B cell (primary cell): ENCODE measurements around the gene ACSBG1. TPM values are rescaled to one million over a fixed set of nuclear protein-coding genes. Genes with fewer than 3 reads are reported as not detected.

Source experiments
- ATAC-seq: fragments of 200-7000 bp; cut with Tn5 transposase; one replicate; pipeline ENCODE4 v1.10.0; 2021; ENCODE audit warnings: low read depth, mild to moderate bottlenecking, moderate number of reproducible peaks, moderate library complexity
- CTCF ChIA-PET: fragments of 350-600 bp; sonication (Branson Sonifier 250); formaldehyde crosslinking; loops from one replicate; lab custom pipeline; 2021; ENCODE audit warnings: antibody characterized with exemption, inconsistent platforms; lab: Charles Lee
- POLR2A ChIA-PET: fragments of 350-600 bp; sonication (Branson Sonifier 250); formaldehyde crosslinking; loops from one replicate; lab custom pipeline; 2021; ENCODE audit warnings: antibody characterized with exemption; lab: Charles Lee
- DNase-seq: peaks from one replicate; pipeline ENCODE4 v3.0.0; 2013
- H2AFZ ChIP-seq: 2 replicates; pipeline ENCODE4 v1.6.1; 2012; ENCODE audit warnings: mild to moderate bottlenecking, low read depth, low read length; ENCODE audit not compliant: insufficient read depth, poor library complexity, severe bottlenecking
- H3K27ac ChIP-seq, 2 donors: 1 replicate in 1 of 2; 2 replicates in 1 of 2; pipeline ENCODE4 v1.5.1; 2012 to 2013; ENCODE audit warnings: low read length in 2 of 2, mild to moderate bottlenecking in 2 of 2, moderate library complexity in 1 of 2
- H3K27me3 ChIP-seq, 4 experiments: fragments of 200-600 bp in 1 of 4; sonication (generic) in 1 of 4; replicated peaks in 1 of 4; 1 replicate in 2 of 4; 2 replicates in 2 of 4; pipeline versions ENCODE4 v1.6.1 to v1.7.0; 2013 to 2016; ENCODE audit warnings: low read length in 3 of 4, mild to moderate bottlenecking in 2 of 4, mixed read lengths in 1 of 4, moderate library complexity in 1 of 4; ENCODE audit not compliant: insufficient read depth in 4 of 4, control insufficient read depth in 3 of 4; ENCODE audit errors: control extremely low read depth in 1 of 4
- H3K36me3 ChIP-seq, 2 experiments: replicated peaks in 1 of 2; 1 replicate in 1 of 2; 2 replicates in 1 of 2; pipeline versions ENCODE4 v1.6.1 to v1.7.1; 2013; ENCODE audit warnings: low read length in 1 of 2; ENCODE audit not compliant: insufficient read depth in 2 of 2, control insufficient read depth in 1 of 2; ENCODE audit errors: control extremely low read depth in 1 of 2, extremely low read depth in 1 of 2
- H3K4me1 ChIP-seq, 2 donors: fragments of 200-600 bp in 1 of 2; sonication (generic) in 1 of 2; 1 replicate in 1 of 2; 2 replicates in 1 of 2; pipeline versions ENCODE4 v1.5.1 to v1.6.1; 2013 to 2017; ENCODE audit warnings: low read length in 2 of 2; ENCODE audit not compliant: control insufficient read depth in 2 of 2, insufficient read depth in 2 of 2
- H3K4me2 ChIP-seq: replicated peaks from 2 replicates; pipeline ENCODE3; 2012; ENCODE audit warnings: mild to moderate bottlenecking, low read depth, low read length; ENCODE audit not compliant: poor library complexity, severe bottlenecking
- H3K4me3 ChIP-seq, 5 experiments: fragments of 200-600 bp in 1 of 5; sonication (generic) in 1 of 5; 1 replicate in 3 of 5; 2 replicates in 2 of 5; pipeline versions ENCODE4 v1.5.1 to v1.7.0; 2011 to 2016; ENCODE audit warnings: low read length in 4 of 5, mild to moderate bottlenecking in 4 of 5, low read depth in 2 of 5, control low read depth in 1 of 5, moderate library complexity in 1 of 5; ENCODE audit not compliant: insufficient read depth in 1 of 5; ENCODE audit errors: control extremely low read depth in 1 of 5, extremely low read depth in 1 of 5
- H3K79me2 ChIP-seq: fragments of 200-600 bp; sonication (generic); one replicate; pipeline ENCODE4 v1.6.0; 2016; ENCODE audit warnings: low read length; ENCODE audit not compliant: control insufficient read depth, insufficient read depth
- H3K9ac ChIP-seq: fragments of 200-600 bp; sonication (generic); 2 replicates; pipeline ENCODE4 v1.6.1; 2017; ENCODE audit warnings: mild to moderate bottlenecking, low read length, moderate library complexity
- H3K9me3 ChIP-seq, 3 donors: one replicate each; pipeline versions ENCODE4 v1.6.1 to v1.7.1; 2013; ENCODE audit warnings: low read length in 2 of 3; ENCODE audit not compliant: control insufficient read depth in 2 of 3, insufficient read depth in 1 of 3; ENCODE audit errors: control extremely low read depth in 1 of 3
- H4K20me1 ChIP-seq: 2 replicates; pipeline ENCODE4 v1.6.0; 2012; ENCODE audit warnings: mild to moderate bottlenecking, low read length; ENCODE audit not compliant: insufficient read depth, control insufficient read depth, poor library complexity, severe bottlenecking
- H3K27ac Mint-ChIP-seq: one replicate; pipeline ENCODE4 v1.8.0; 2021; ENCODE audit warnings: mixed read lengths
- H3K27me3 Mint-ChIP-seq: one replicate; pipeline ENCODE4 v1.8.0; 2021; ENCODE audit warnings: mixed read lengths
- H3K4me1 Mint-ChIP-seq: one replicate; pipeline ENCODE4 v1.8.0; 2021; ENCODE audit warnings: mixed read lengths
- H3K4me3 Mint-ChIP-seq: one replicate; pipeline ENCODE4 v1.8.0; 2021; ENCODE audit warnings: mixed read lengths
- H3K9me3 Mint-ChIP-seq: one replicate; pipeline ENCODE4 v1.8.0; 2022; ENCODE audit warnings: mixed read lengths; ENCODE audit not compliant: insufficient read depth
- EZH2 ChIP-seq: IDR thresholded peaks from 2 replicates; pipeline ENCODE4 v1.6.1; 2012; ENCODE audit warnings: borderline replicate concordance, low read depth, mild to moderate bottlenecking, moderate library complexity, low read length; ENCODE audit not compliant: insufficient read depth, poor library complexity, severe bottlenecking
- WGBS: methylation state at CpG from one replicate; pipeline ENCODE4 v1.1.5; 2013; ENCODE audit warnings: missing lambda C conversion rate; ENCODE audit not compliant: insufficient coverage; 5-methylcytosine and 5-hydroxymethylcytosine counted together
- intact Hi-C: fragments of 100-400 bp; cut with micrococcal nuclease; formaldehyde crosslinking; loops from one replicate; pipeline ENCODE4 v1.10.0; 2022
- polyA plus RNA-seq: library from polyadenylated mRNA; depleted of rRNA; stranded (reverse); fragments of >200 nt; gene quantifications from 2 replicates; pipeline ENCODE4 v1.2.3, GENCODE V29; 2012
- total RNA-seq, 2 donors: library from RNA; stranded (reverse); fragments of 120-200 nt in 1 of 2; gene quantifications; 1 replicate in 1 of 2; 2 replicates in 1 of 2; pipeline versions ENCODE4 v1.2.3 to v1.2.4, GENCODE V29; 2013 to 2022
- TF ChIP-seq, protein P1 (sequence below): fragments of 200-600 bp; IDR thresholded peaks from one replicate; pipeline ENCODE4 v1.8.0; 2022; ENCODE audit warnings: antibody characterized with exemption, mild to moderate bottlenecking

ACSBG1 gene
- total and polyA plus RNA-seq, 2 donors (not counting 1 experiment from before 2014, with no cell fraction given): 0.03 to 0.07 TPM

DNA sequence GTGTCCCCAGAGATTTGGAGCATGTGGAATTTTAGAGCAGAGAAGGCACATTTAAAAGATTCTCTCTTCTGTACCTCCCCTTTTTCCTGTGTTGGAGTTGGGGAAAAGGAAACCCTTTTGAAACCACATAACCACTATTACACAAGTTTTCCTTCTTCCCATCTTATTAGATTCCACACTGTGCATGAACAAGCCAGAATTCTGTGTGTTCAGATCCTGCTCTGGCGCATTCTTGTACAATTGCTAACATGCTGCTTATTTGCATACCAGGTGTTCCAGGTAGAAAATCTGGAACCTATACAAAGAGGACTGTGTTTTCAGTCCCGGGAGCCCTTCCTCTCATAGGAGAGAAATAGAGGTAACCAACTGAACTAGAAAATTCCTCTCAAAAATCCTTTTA is 100.6 kb downstream of the ACSBG1 start:
- Histone ChIP-seq H3K27ac (no peak overlapping the region), H3K9me3 (no peaks in the 10 kb centered on the region), H3K4me1 (peaks cover 12 to 14% of the 10 kb centered on the region in 2 donors), H3K4me3 (no peak overlapping the region), H3K79me2 (no peaks in the 10 kb centered on the region), H3K9ac (no peak overlapping the region), H3K27me3 (no peaks in the 10 kb centered on the region), H3K36me3 (no peaks in the 10 kb centered on the region), H2AFZ (no peak overlapping the region), H4K20me1 (no peaks in the 10 kb centered on the region), H3K4me2 (no peak overlapping the region)
- WGBS: 100% methylated on average over 1 of the region's 2 CpGs
- TF ChIP-seq EZH2: no peak
- TF ChIP-seq, protein P1, sequence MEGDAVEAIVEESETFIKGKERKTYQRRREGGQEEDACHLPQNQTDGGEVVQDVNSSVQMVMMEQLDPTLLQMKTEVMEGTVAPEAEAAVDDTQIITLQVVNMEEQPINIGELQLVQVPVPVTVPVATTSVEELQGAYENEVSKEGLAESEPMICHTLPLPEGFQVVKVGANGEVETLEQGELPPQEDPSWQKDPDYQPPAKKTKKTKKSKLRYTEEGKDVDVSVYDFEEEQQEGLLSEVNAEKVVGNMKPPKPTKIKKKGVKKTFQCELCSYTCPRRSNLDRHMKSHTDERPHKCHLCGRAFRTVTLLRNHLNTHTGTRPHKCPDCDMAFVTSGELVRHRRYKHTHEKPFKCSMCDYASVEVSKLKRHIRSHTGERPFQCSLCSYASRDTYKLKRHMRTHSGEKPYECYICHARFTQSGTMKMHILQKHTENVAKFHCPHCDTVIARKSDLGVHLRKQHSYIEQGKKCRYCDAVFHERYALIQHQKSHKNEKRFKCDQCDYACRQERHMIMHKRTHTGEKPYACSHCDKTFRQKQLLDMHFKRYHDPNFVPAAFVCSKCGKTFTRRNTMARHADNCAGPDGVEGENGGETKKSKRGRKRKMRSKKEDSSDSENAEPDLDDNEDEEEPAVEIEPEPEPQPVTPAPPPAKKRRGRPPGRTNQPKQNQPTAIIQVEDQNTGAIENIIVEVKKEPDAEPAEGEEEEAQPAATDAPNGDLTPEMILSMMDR: no peak
- no peaks in the 10 kb centered on the region for H3K9me3 Mint-ChIP-seq
- ChIA-PET CTCF (interaction anchor here (0.6 to 15.2 kb wide), 4 partner anchors 16 to 175 kb away, joined by 3 to 322 read pairs (median 6); no protein-coding TSS in a partner anchor), POLR2A (no interaction called here)
- no peak overlapping the region for H3K27ac Mint-ChIP-seq
- intact Hi-C loops: no loop called here
- no peaks in the 10 kb centered on the region for H3K27me3 Mint-ChIP-seq
- no peak for DNase-seq
- ATAC-seq: no peak
- H3K4me3 Mint-ChIP-seq: no peak overlapping the region
- peaks cover 14% of the 10 kb centered on the region for H3K4me1 Mint-ChIP-seq

DNA sequence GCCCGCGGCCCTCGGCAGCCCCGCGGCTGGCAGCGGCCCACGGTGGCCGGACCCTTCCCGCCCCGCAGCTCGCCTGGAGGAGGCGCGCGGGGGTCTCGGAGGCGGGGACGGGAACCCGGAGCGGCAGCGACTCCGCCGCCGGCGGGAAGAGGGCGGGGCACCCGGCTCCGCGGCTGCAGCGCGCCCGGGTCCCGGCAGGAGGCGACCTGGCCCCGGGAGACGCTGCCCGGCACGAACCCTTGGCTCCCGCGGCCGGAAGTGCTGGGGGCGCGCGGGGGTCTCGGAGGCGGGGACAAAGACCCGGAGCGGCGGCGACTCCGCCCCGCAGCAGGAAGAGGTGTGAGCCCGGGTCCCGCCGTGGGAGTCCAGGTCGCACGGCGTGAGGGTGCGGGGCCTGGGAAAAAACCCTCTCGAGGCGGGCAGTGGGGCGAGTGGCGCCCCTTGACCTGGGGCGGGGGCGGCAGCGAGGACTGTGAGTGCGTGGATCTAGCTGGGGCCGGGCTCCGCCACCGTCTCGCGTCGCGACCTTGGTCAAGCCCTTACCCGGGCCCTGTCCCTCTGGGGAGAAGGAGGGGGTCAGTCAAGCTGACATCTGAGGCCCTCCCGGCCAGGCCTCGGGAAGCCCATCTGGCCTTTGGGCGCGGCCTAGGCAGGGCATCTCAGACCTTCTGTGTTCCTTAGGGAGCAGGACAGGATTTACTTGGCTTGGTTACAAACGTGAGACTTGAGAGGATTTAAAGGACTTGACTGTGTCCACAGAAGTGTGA is 102.9 kb downstream of the ACSBG1 start, which contains the start of gene CIB2:
Gene CIB2, minus strand, starts transcription at position 151 of the 767 bp plus-strand sequence. CDS start 230 bp downstream, outside the sequence.
- Mint-ChIP-seq H3K27ac (peak within 1 kb of the TSS; percentile 88), H3K9me3 (no peaks in the 10 kb centered on the region), H3K4me3 (peak within 1 kb of the TSS; percentile 89), H3K4me1 (peaks cover 14% of the 10 kb centered on the region), H3K27me3 (no peaks in the 10 kb centered on the region)
- Histone ChIP-seq H2AFZ (peak within 1 kb of the TSS; percentile 96), H3K9ac (peak within 1 kb of the TSS; percentile 80), H3K4me2 (peak within 1 kb of the TSS; percentile 97), H4K20me1 (no peaks in the 10 kb centered on the region), H3K27me3 (no peaks in the 10 kb centered on the region), H3K4me1 (peaks cover 12 to 14% of the 10 kb centered on the region in 2 donors), H3K27ac (peak within 1 kb of the TSS; percentile 69 to 86), H3K36me3 (no peaks in the 10 kb centered on the region), H3K4me3 (peak within 1 kb of the TSS; percentile 43 to 77 (median 72)), H3K9me3 (no peaks in the 10 kb centered on the region), H3K79me2 (no peaks in the 10 kb centered on the region)
- ChIA-PET CTCF (interaction anchor here (0.7 to 15.2 kb wide), 19 partner anchors 9 to 291 kb away, joined by 3 to 322 read pairs (median 5); no protein-coding TSS in a partner anchor), POLR2A (interaction anchor here (0.6 to 2.4 kb wide), 3 partner anchors 41 to 112 kb away, joined by 4 to 11 read pairs (median 7); no protein-coding TSS in a partner anchor)
- ATAC-seq (peak; percentile 94), DNase-seq (peak; percentile 86)
- no peak for TF ChIP-seq EZH2
- TF ChIP-seq, protein P1: peak; percentile 83
- intact Hi-C loops: loop anchor here (1.0 to 2.0 kb wide), 6 partner anchors 18 to 307 kb away; partner anchors contain the start of genes IDH3A and IREB2
- under 1% methylated on average over 79 of the region's 79 CpGs for WGBS
